Endothelial cell of umbilical vein (primary cell): ENCODE measurements around the gene TUB. TPM values are rescaled to one million over a fixed set of nuclear protein-coding genes. Genes with fewer than 3 reads are reported as not detected.

ENCODE experiments used
- BruUV-seq: library from RNA; stranded (reverse); fragments of 400-500 nt; replicated peaks from 2 replicates; lab custom pipeline; 2021; lab: Mats Ljungman, UMichigan
- CTCF ChIA-PET: fragments of 300-600, 350-600 bp; sonication (Branson Sonifier 250); formaldehyde crosslinking; loops from one replicate; lab custom pipeline; 2021; ENCODE audit warnings: antibody characterized with exemption, inconsistent platforms; lab: Charles Lee
- POLR2A ChIA-PET: fragments of 300-600, 350-600 bp; sonication (Branson Sonifier 250); formaldehyde crosslinking; loops from one replicate; lab custom pipeline; 2021; ENCODE audit warnings: antibody characterized with exemption, inconsistent platforms; lab: Charles Lee
- DNase-seq: peaks from one replicate; pipeline ENCODE4 v3.0.0-alpha.2; 2011; ENCODE audit warnings: low read depth, low spot score
- FAIRE-seq: peaks from 2 replicates; lab custom pipeline; 2011; peaks lifted over from hg19 to GRCh38; lab: Jason Lieb, UNC
- H2AFZ ChIP-seq: 2 replicates; pipeline ENCODE4 v1.6.0; 2012; ENCODE audit warnings: low read depth, low read length, control low read depth, inconsistent platforms
- H3K27ac ChIP-seq: 2 replicates; pipeline ENCODE4 v1.5.1; 2011; ENCODE audit warnings: low read depth, mild to moderate bottlenecking, control low read depth, low read length, moderate library complexity; ENCODE audit not compliant: insufficient read depth
- H3K27me3 ChIP-seq, 2 experiments: 2 replicates each; pipeline versions ENCODE4 v1.6.0 to v1.6.1; 2011; ENCODE audit warnings: low read length in 2 of 2, mixed read lengths in 1 of 2; ENCODE audit not compliant: control insufficient read depth in 2 of 2, insufficient read depth in 2 of 2
- H3K36me3 ChIP-seq, 2 experiments: 2 replicates in 1 of 2; 3 replicates in 1 of 2; pipeline ENCODE4 v1.5.1; 2011; ENCODE audit warnings: low read length in 2 of 2, mild to moderate bottlenecking in 1 of 2, moderate library complexity in 1 of 2; ENCODE audit not compliant: control insufficient read depth in 2 of 2, insufficient read depth in 2 of 2; ENCODE audit errors: extremely low read depth in 1 of 2
- H3K4me1 ChIP-seq: 3 replicates; pipeline ENCODE4 v1.5.1; 2011; ENCODE audit warnings: mild to moderate bottlenecking, low read length; ENCODE audit not compliant: control insufficient read depth, insufficient read depth; ENCODE audit errors: extremely low read depth
- H3K4me2 ChIP-seq: 2 replicates; pipeline ENCODE4 v1.6.1; 2011; ENCODE audit warnings: low read length, control low read depth, mixed read lengths; ENCODE audit not compliant: insufficient read depth
- H3K4me3 ChIP-seq, 3 experiments: fragments of 200-600 bp in 1 of 3; sonication (generic), shearing (Covaris generic) in 1 of 3; replicated peaks in 1 of 3; 2 replicates each; pipeline ENCODE4 v1.5.1; 2011 to 2016; ENCODE audit warnings: control low read depth in 3 of 3, low read length in 3 of 3, mild to moderate bottlenecking in 2 of 3, inconsistent platforms in 1 of 3, low read depth in 1 of 3, moderate library complexity in 1 of 3; ENCODE audit not compliant: insufficient read depth in 1 of 3
- H3K79me2 ChIP-seq: 2 replicates; pipeline ENCODE4 v1.6.0; 2012; ENCODE audit warnings: low read length, inconsistent platforms; ENCODE audit not compliant: control insufficient read depth, insufficient read depth
- H3K9ac ChIP-seq: replicated peaks from 2 replicates; pipeline ENCODE3; 2011; ENCODE audit warnings: low read length, control low read depth; ENCODE audit not compliant: insufficient read depth; ENCODE audit errors: extremely low read depth
- H3K9me1 ChIP-seq: replicated peaks from 3 replicates; pipeline ENCODE4 v1.6.0; 2011; ENCODE audit warnings: mild to moderate bottlenecking, low read length; ENCODE audit not compliant: control insufficient read depth, insufficient read depth; ENCODE audit errors: extremely low read depth
- H3K9me3 ChIP-seq: replicated peaks from 2 replicates; pipeline ENCODE4 v1.5.1; 2012; ENCODE audit warnings: low read length, inconsistent platforms; ENCODE audit not compliant: control insufficient read depth, insufficient read depth
- H4K20me1 ChIP-seq: replicated peaks from 2 replicates; pipeline ENCODE3; 2011; ENCODE audit warnings: mild to moderate bottlenecking, low read length; ENCODE audit not compliant: control insufficient read depth, insufficient read depth; ENCODE audit errors: extremely low read depth
- EZH2 ChIP-seq: IDR thresholded peaks from 2 replicates; pipeline ENCODE4 v1.6.1; 2012; ENCODE audit warnings: borderline replicate concordance, low read depth, mild to moderate bottlenecking, moderate library complexity, low read length, inconsistent platforms; ENCODE audit not compliant: severe bottlenecking
- FOS ChIP-seq: IDR thresholded peaks from 2 replicates; pipeline ENCODE4 v1.6.1; 2011; ENCODE audit warnings: mild to moderate bottlenecking, low read length, moderate library complexity, borderline replicate concordance; ENCODE audit not compliant: insufficient read depth
- GATA2 ChIP-seq: IDR thresholded peaks from 2 replicates; pipeline ENCODE4 v1.7.0; 2011; ENCODE audit warnings: low read depth, mild to moderate bottlenecking, moderate library complexity, mixed read lengths, low read length; ENCODE audit not compliant: insufficient read length, insufficient read depth
- JUN ChIP-seq: IDR thresholded peaks from 2 replicates; pipeline ENCODE4 v1.6.1; 2011; ENCODE audit warnings: borderline replicate concordance, low read depth; ENCODE audit not compliant: insufficient read length, insufficient read depth
- MYC ChIP-seq: IDR thresholded peaks from one replicate; pipeline ENCODE4 v1.6.1; 2011; ENCODE audit warnings: mild to moderate bottlenecking, low read depth, low read length
- POLR2A ChIP-seq: IDR thresholded peaks from 2 replicates; pipeline ENCODE4 v1.6.1; 2012; ENCODE audit warnings: low read depth, mild to moderate bottlenecking, control low read depth, low read length
- POLR2AphosphoS5 ChIP-seq: IDR thresholded peaks from 2 replicates; pipeline ENCODE4 v1.6.1; 2012; ENCODE audit warnings: low read depth, mild to moderate bottlenecking, control low read depth, low read length, moderate library complexity; ENCODE audit not compliant: insufficient read depth
- dilution Hi-C: fragments of 300-500 bp; cut with MboI; formaldehyde crosslinking; loops from one replicate; pipeline ENCODE4 v1.15.0; 2019; ENCODE audit warnings: low sequenced_read_pairs; ENCODE audit not compliant: extremely low pct_ligation_motif_present
- intact Hi-C: fragments of 100-400 bp; cut with micrococcal nuclease; formaldehyde crosslinking; loops from one replicate; pipeline ENCODE4 v1.10.0; 2022
- polyA plus RNA-seq, 4 experiments: library from polyadenylated mRNA; depleted of rRNA in 3 of 4; stranded (reverse) in 3 of 4; unstranded in 1 of 4; fragments of >200 nt; gene quantifications; 2 replicates each; pipeline versions ENCODE4 v1.2.1 to v1.2.3, GENCODE V29; 2011 to 2012; ENCODE audit warnings: missing spikeins in 1 of 4
- total RNA-seq: library from RNA; stranded (reverse); gene quantifications from 2 replicates; pipeline ENCODE4 v1.2.3, GENCODE V29; 2021
- TF ChIP-seq, protein P1 (sequence below), 2 donors: IDR thresholded peaks; 1 replicate in 1 of 2; 2 replicates in 1 of 2; pipeline ENCODE4 v1.5.1; 2011; ENCODE audit warnings: low read length in 2 of 2, mild to moderate bottlenecking in 2 of 2, moderate library complexity in 2 of 2, control low read depth in 1 of 2, inconsistent platforms in 1 of 2, low read depth in 1 of 2; ENCODE audit not compliant: insufficient read depth in 1 of 2; ENCODE audit errors: extremely low read depth in 1 of 2
- TF ChIP-seq, protein P2 (sequence below): IDR thresholded peaks from 2 replicates; pipeline ENCODE4 v1.6.1; 2011; ENCODE audit not compliant: insufficient read depth, insufficient read length

The TUB gene
- total and polyA plus RNA-seq, 2 donors (not counting 3 experiments of a cell fraction or from before 2014, with no cell fraction given) = 2.3 to 3.9 TPM

DNA sequence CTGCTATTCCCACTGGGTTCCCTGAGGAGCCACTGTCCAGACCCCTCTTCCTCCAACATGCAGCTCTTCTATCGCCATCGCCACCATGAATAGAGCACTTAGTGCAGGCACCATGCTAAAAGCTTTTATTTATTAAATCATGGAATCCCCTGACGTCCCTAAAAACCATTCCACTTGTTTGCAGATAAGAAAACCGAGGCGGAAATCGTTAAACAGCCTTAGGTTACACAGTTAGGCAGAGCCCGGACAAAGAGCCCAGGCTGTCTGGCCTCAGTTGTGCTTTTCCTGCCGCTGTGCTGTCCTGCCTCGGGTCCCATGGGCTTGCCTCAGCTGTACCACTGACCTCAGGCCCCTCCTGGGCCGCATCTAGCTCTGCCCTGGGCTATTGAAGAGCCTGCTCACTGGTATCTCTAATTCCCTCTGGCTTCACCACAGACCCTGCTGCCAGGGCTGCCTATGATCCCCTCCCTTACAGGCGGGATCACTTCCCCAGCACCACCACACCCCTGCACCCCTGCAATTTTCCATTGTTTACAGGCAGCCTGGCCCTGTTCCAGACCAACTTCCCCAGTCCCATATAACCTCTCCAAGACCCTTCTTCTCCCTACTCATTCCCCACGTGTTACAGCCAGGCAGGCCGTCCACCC is 13.0 kb upstream of the TUB start:
- Histone ChIP-seq H3K4me2 (no peak overlapping the region), H3K9me1 (no peaks in the 10 kb centered on the region), H3K36me3 (no peaks in the 10 kb centered on the region), H3K4me1 (peaks cover 3% of the 10 kb centered on the region), H3K4me3 (no peak overlapping the region), H2AFZ (no peak overlapping the region), H3K9me3 (no peaks in the 10 kb centered on the region), H3K9ac (no peak overlapping the region), H3K27me3 (peaks cover 5 to 7% of the 10 kb centered on the region in 2 experiments), H3K27ac (no peak overlapping the region), H3K79me2 (no peaks in the 10 kb centered on the region), H4K20me1 (no peaks in the 10 kb centered on the region)
- TF ChIP-seq, protein P1, sequence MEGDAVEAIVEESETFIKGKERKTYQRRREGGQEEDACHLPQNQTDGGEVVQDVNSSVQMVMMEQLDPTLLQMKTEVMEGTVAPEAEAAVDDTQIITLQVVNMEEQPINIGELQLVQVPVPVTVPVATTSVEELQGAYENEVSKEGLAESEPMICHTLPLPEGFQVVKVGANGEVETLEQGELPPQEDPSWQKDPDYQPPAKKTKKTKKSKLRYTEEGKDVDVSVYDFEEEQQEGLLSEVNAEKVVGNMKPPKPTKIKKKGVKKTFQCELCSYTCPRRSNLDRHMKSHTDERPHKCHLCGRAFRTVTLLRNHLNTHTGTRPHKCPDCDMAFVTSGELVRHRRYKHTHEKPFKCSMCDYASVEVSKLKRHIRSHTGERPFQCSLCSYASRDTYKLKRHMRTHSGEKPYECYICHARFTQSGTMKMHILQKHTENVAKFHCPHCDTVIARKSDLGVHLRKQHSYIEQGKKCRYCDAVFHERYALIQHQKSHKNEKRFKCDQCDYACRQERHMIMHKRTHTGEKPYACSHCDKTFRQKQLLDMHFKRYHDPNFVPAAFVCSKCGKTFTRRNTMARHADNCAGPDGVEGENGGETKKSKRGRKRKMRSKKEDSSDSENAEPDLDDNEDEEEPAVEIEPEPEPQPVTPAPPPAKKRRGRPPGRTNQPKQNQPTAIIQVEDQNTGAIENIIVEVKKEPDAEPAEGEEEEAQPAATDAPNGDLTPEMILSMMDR (IDR thresholded peaks at IDR 0.05; ENCODE audit: extremely low read depth in 1 of 2, insufficient read depth in 1 of 2, low read depth in 1 of 2, low read length in 2 of 2) = no peak
- TF ChIP-seq MYC (no peak), EZH2 (no peak), POLR2A (no peak), JUN (no peak), FOS (no peak), POLR2AphosphoS5 (no peak), GATA2 (no peak)
- TF ChIP-seq, protein P2, sequence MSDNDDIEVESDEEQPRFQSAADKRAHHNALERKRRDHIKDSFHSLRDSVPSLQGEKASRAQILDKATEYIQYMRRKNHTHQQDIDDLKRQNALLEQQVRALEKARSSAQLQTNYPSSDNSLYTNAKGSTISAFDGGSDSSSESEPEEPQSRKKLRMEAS = no peak
- POLR2A ChIA-PET = no interaction called here
- no peak for DNase-seq
- no TSS peak for BruUV-seq
- CTCF ChIA-PET = interaction anchor here (0.8 to 3.5 kb wide), 5 partner anchors 11 to 61 kb away, joined by 3 to 32 read pairs (median 7); no protein-coding TSS in a partner anchor
- FAIRE-seq = no peak
- intact Hi-C loops = no loop called here
- dilution Hi-C loops = no loop called here
